K562 (cell line): ENCODE measurements around the gene CFAP70.

ENCODE experiments used
- FOXJ2 ChIP-seq: fragments of 200-800 bp; sonication (Bioruptor generic); IDR thresholded peaks from 2 replicates; pipeline ENCODE4 v1.6.1; 2016; ENCODE audit warnings: missing genetic modification characterization, missing compliant biosample characterization
- FOXK1 ChIP-seq: sonication (generic); formaldehyde crosslinking; IDR thresholded peaks from 2 replicates; pipeline ENCODE4 v1.8.0; 2022; ENCODE audit warnings: missing genetic modification reagents, mild to moderate bottlenecking, borderline replicate concordance
- FOXM1 ChIP-seq, 2 experiments: fragments of 450-650 bp in 1 of 2; sonication (generic) in 1 of 2; formaldehyde crosslinking in 1 of 2; IDR thresholded peaks; 2 replicates each; pipeline versions ENCODE4 v1.6.1 to v1.9.0; 2017 to 2022; ENCODE audit warnings: low read depth in 2 of 2, mild to moderate bottlenecking in 2 of 2, missing genetic modification reagents in 1 of 2, moderate library complexity in 1 of 2
- GABPA ChIP-seq: fragments of 200-800 bp; sonication (Bioruptor generic); conservative IDR thresholded peaks from 2 replicates; pipeline ENCODE4 v1.6.1; 2016; ENCODE audit warnings: low read depth, missing genetic modification characterization, missing compliant biosample characterization
- JUN ChIP-seq, 2 experiments: sonication (generic) in 1 of 2; formaldehyde crosslinking in 1 of 2; IDR thresholded peaks; 2 replicates each; pipeline versions ENCODE4 v1.6.1 to v1.8.0; 2012 to 2022; ENCODE audit warnings: borderline replicate concordance in 2 of 2, mild to moderate bottlenecking in 2 of 2, improper control_type of control experiment in 1 of 2, low read depth in 1 of 2, low read length in 1 of 2, missing genetic modification reagents in 1 of 2
- KLF1 ChIP-seq: fragments of 450-650 bp; IDR thresholded peaks from 2 replicates; pipeline ENCODE4 v1.6.1; 2016; ENCODE audit warnings: missing genetic modification characterization, missing compliant biosample characterization
- POLR2AphosphoS5 ChIP-seq: IDR thresholded peaks from 2 replicates; pipeline ENCODE4 v1.6.1; 2011; ENCODE audit warnings: mild to moderate bottlenecking, low read depth, low read length, moderate library complexity; ENCODE audit not compliant: control insufficient read depth, insufficient read depth
- ZNF217 ChIP-seq: sonication (generic); formaldehyde crosslinking; IDR thresholded peaks from 2 replicates; pipeline ENCODE4 v1.8.0; 2022; ENCODE audit warnings: mild to moderate bottlenecking, missing genetic modification reagents
- ZNF239 ChIP-seq: fragments of 250-450 bp; sonication (Bioruptor Pico); IDR thresholded peaks from 2 replicates; pipeline ENCODE4 v1.4.0; 2020; ENCODE audit warnings: mild to moderate bottlenecking
- TF ChIP-seq, protein P1 (sequence below), 3 experiments: IDR thresholded peaks in 2 of 3; conservative IDR thresholded peaks in 1 of 3; 2 replicates each; pipeline ENCODE4 v1.5.1; 2011 to 2012; ENCODE audit warnings: low read length in 3 of 3, mild to moderate bottlenecking in 3 of 3, control low read depth in 2 of 3, improper control_type of control experiment in 1 of 3, inconsistent platforms in 1 of 3, low read depth in 1 of 3, mixed read lengths in 1 of 3, moderate library complexity in 1 of 3; ENCODE audit not compliant: insufficient read depth in 2 of 3
- TF ChIP-seq, protein P2 (sequence below), 2 experiments: fragments of 450-650 bp in 1 of 2; IDR thresholded peaks; 2 replicates each; pipeline ENCODE4 v1.6.1; 2011 to 2017; ENCODE audit warnings: low read depth in 2 of 2, antibody characterized with exemption in 1 of 2, borderline replicate concordance in 1 of 2, low read length in 1 of 2, mild to moderate bottlenecking in 1 of 2, mixed read lengths in 1 of 2; ENCODE audit not compliant: control insufficient read depth in 1 of 2
- TF ChIP-seq, protein P3 (sequence below): sonication (generic); formaldehyde crosslinking; IDR thresholded peaks from 2 replicates; pipeline ENCODE4 v1.8.0; 2023; ENCODE audit warnings: mild to moderate bottlenecking, missing genetic modification reagents

DNA sequence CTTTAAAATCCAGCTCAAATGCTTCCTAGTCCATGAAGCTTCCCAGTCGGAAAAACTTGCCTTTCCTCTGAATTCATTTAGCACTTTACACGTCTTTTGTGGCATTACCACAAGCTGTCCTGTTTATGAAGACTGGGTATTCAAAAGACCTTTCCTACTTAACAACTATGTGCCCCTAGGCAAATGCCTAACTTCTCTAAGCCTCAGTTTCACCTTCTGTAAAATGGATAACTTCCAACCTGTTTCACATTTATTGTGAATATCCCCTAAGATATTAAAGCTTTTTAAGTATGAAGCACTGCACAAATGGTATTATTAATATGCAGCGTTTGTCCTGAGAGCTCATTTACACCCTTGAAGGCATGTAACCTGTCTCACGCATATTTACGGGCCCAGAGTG lies 843 bp downstream of the CFAP70 start:
- TF ChIP-seq KLF1 (tag), result no peak
- TF ChIP-seq ZNF217 (CRISPR knock-in tag), result no peak
- TF ChIP-seq FOXK1 (CRISPR knock-in tag), result no peak
- TF ChIP-seq ZNF239 (CRISPR knock-in tag), result no peak
- TF ChIP-seq, protein P1, sequence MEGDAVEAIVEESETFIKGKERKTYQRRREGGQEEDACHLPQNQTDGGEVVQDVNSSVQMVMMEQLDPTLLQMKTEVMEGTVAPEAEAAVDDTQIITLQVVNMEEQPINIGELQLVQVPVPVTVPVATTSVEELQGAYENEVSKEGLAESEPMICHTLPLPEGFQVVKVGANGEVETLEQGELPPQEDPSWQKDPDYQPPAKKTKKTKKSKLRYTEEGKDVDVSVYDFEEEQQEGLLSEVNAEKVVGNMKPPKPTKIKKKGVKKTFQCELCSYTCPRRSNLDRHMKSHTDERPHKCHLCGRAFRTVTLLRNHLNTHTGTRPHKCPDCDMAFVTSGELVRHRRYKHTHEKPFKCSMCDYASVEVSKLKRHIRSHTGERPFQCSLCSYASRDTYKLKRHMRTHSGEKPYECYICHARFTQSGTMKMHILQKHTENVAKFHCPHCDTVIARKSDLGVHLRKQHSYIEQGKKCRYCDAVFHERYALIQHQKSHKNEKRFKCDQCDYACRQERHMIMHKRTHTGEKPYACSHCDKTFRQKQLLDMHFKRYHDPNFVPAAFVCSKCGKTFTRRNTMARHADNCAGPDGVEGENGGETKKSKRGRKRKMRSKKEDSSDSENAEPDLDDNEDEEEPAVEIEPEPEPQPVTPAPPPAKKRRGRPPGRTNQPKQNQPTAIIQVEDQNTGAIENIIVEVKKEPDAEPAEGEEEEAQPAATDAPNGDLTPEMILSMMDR (IDR thresholded peaks at IDR 0.05 in 2 of 3, conservative IDR thresholded peaks at IDR 0.05 in 1 of 3; ENCODE audit: insufficient read depth in 2 of 3, low read depth in 1 of 3, low read length in 3 of 3), result no peak
- TF ChIP-seq POLR2AphosphoS5, result no peak
- TF ChIP-seq, protein P2, sequence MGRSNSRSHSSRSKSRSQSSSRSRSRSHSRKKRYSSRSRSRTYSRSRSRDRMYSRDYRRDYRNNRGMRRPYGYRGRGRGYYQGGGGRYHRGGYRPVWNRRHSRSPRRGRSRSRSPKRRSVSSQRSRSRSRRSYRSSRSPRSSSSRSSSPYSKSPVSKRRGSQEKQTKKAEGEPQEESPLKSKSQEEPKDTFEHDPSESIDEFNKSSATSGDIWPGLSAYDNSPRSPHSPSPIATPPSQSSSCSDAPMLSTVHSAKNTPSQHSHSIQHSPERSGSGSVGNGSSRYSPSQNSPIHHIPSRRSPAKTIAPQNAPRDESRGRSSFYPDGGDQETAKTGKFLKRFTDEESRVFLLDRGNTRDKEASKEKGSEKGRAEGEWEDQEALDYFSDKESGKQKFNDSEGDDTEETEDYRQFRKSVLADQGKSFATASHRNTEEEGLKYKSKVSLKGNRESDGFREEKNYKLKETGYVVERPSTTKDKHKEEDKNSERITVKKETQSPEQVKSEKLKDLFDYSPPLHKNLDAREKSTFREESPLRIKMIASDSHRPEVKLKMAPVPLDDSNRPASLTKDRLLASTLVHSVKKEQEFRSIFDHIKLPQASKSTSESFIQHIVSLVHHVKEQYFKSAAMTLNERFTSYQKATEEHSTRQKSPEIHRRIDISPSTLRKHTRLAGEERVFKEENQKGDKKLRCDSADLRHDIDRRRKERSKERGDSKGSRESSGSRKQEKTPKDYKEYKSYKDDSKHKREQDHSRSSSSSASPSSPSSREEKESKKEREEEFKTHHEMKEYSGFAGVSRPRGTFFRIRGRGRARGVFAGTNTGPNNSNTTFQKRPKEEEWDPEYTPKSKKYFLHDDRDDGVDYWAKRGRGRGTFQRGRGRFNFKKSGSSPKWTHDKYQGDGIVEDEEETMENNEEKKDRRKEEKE (IDR thresholded peaks at IDR 0.05; ENCODE audit: borderline replicate concordance in 1 of 2, control insufficient read depth in 1 of 2, low read depth in 2 of 2, low read length in 1 of 2), result no peak
- TF ChIP-seq JUN (IDR thresholded peaks at IDR 0.05; ENCODE audit: borderline replicate concordance, low read depth, low read length), result no peak
- no peak for TF ChIP-seq JUN (CRISPR knock-in tag; IDR thresholded peaks at IDR 0.05; ENCODE audit: borderline replicate concordance)
- TF ChIP-seq, protein P3, sequence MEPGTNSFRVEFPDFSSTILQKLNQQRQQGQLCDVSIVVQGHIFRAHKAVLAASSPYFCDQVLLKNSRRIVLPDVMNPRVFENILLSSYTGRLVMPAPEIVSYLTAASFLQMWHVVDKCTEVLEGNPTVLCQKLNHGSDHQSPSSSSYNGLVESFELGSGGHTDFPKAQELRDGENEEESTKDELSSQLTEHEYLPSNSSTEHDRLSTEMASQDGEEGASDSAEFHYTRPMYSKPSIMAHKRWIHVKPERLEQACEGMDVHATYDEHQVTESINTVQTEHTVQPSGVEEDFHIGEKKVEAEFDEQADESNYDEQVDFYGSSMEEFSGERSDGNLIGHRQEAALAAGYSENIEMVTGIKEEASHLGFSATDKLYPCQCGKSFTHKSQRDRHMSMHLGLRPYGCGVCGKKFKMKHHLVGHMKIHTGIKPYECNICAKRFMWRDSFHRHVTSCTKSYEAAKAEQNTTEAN (CRISPR knock-in tag), result no peak
- TF ChIP-seq FOXJ2 (tag), result no peak
- no peak for TF ChIP-seq FOXM1 (IDR thresholded peaks at IDR 0.05; ENCODE audit: low read depth)
- TF ChIP-seq FOXM1 (CRISPR knock-in tag; IDR thresholded peaks at IDR 0.05; ENCODE audit: low read depth), result no peak
- no peak for TF ChIP-seq GABPA (tag)
